IMR-90 (cell line): ENCODE measurements around the gene ADARB2. TPM values are rescaled to one million over a fixed set of nuclear protein-coding genes. Genes with fewer than 3 reads are reported as not detected.

Experiments
- ATAC-seq: fragments of 200-7000 bp; cut with Tn5 transposase; 2 replicates; pipeline ENCODE4 v1.9.1; 2020; ENCODE audit warnings: low read depth, mild to moderate bottlenecking, moderate library complexity
- BruUV-seq: library from RNA; stranded (reverse); fragments of 400-500 nt; replicated peaks from 2 replicates; lab custom pipeline; 2021; lab: Mats Ljungman, UMichigan
- CTCF ChIA-PET: fragments of 300-600 bp; formaldehyde crosslinking; extraction: SDS; loops from one replicate; lab custom pipeline; 2021; ENCODE audit warnings: antibody characterized with exemption; lab: Yijun Ruan, JAX
- POLR2A ChIA-PET: fragments of 300-600 bp; sonication (Branson Sonifier 250); formaldehyde crosslinking; loops from one replicate; lab custom pipeline; 2022; ENCODE audit warnings: antibody characterized with exemption; ENCODE audit not compliant: unreplicated experiment; lab: Charles Lee
- DNase-seq: peaks from one replicate; pipeline ENCODE4 v3.0.0; 2013
- H2AFZ ChIP-seq: replicated peaks from 2 replicates; pipeline ENCODE3; 2013; ENCODE audit warnings: low read length, mild to moderate bottlenecking; ENCODE audit not compliant: poor library complexity
- H2AK5ac ChIP-seq: 2 replicates; pipeline ENCODE4 v1.6.1; 2013; ENCODE audit warnings: low read depth, low read length, inconsistent platforms
- H2AK9ac ChIP-seq: replicated peaks from 2 replicates; pipeline ENCODE3; 2013; ENCODE audit warnings: mild to moderate bottlenecking, low read depth, low read length, moderate library complexity; ENCODE audit not compliant: poor library complexity
- H2BK120ac ChIP-seq: 2 replicates; pipeline ENCODE4 v1.6.1; 2013; ENCODE audit warnings: low read depth, low read length, inconsistent platforms
- H2BK15ac ChIP-seq: 3 replicates; pipeline ENCODE4 v1.6.1; 2013; ENCODE audit warnings: low read depth, low read length, inconsistent platforms
- H2BK20ac ChIP-seq: 2 replicates; pipeline ENCODE4 v1.6.1; 2013; ENCODE audit warnings: low read depth, mild to moderate bottlenecking, inconsistent platforms, low read length, moderate library complexity
- H2BK5ac ChIP-seq: 2 replicates; pipeline ENCODE4 v1.6.1; 2013; ENCODE audit warnings: mild to moderate bottlenecking, low read depth, low read length, inconsistent platforms; ENCODE audit not compliant: poor library complexity, severe bottlenecking
- H3K14ac ChIP-seq: replicated peaks from 2 replicates; pipeline ENCODE4 v1.6.1; 2013; ENCODE audit warnings: low read depth, low read length, inconsistent platforms
- H3K18ac ChIP-seq: 2 replicates; pipeline ENCODE4 v1.6.1; 2013; ENCODE audit warnings: low read depth, low read length, control low read depth
- H3K23ac ChIP-seq: 2 replicates; pipeline ENCODE4 v1.6.1; 2013; ENCODE audit warnings: low read depth, low read length, inconsistent platforms
- H3K27ac ChIP-seq: 2 replicates; pipeline ENCODE4 v1.5.1; 2013; ENCODE audit warnings: mild to moderate bottlenecking, control low read depth, low read length; ENCODE audit not compliant: insufficient read depth
- H3K27me3 ChIP-seq: 2 replicates; pipeline ENCODE4 v1.6.1; 2013; ENCODE audit warnings: low read length; ENCODE audit not compliant: control insufficient read depth, insufficient read depth
- H3K36me3 ChIP-seq: 2 replicates; pipeline ENCODE4 v1.6.1; 2013; ENCODE audit warnings: low read length, mixed read lengths; ENCODE audit not compliant: control insufficient read depth, insufficient read depth
- H3K4ac ChIP-seq: 2 replicates; pipeline ENCODE4 v1.6.1; 2013; ENCODE audit warnings: low read depth, low read length, inconsistent platforms
- H3K4me1 ChIP-seq: 2 replicates; pipeline ENCODE4 v1.6.1; 2013; ENCODE audit warnings: low read length, mixed read lengths; ENCODE audit not compliant: control insufficient read depth, insufficient read depth
- H3K4me2 ChIP-seq: 2 replicates; pipeline ENCODE4 v1.6.1; 2013; ENCODE audit warnings: low read depth, mild to moderate bottlenecking, control low read depth, low read length, moderate library complexity
- H3K4me3 ChIP-seq: 2 replicates; pipeline ENCODE4 v1.5.1; 2013; ENCODE audit warnings: low read depth, mild to moderate bottlenecking, control low read depth, low read length, moderate library complexity; ENCODE audit not compliant: insufficient read depth
- H3K56ac ChIP-seq: 2 replicates; pipeline ENCODE4 v1.6.1; 2013; ENCODE audit warnings: low read length, inconsistent platforms; ENCODE audit not compliant: insufficient read depth; ENCODE audit errors: extremely low read depth
- H3K79me1 ChIP-seq, 2 experiments: 2 replicates each; pipeline ENCODE4 v1.6.1; 2013; ENCODE audit warnings: low read length in 2 of 2, inconsistent platforms in 1 of 2, low read depth in 1 of 2
- H3K9ac ChIP-seq: 2 replicates; pipeline ENCODE4 v1.6.1; 2013; ENCODE audit warnings: low read depth, low read length, control low read depth
- H3K9me1 ChIP-seq: 2 replicates; pipeline ENCODE4 v1.6.1; 2013; ENCODE audit warnings: low read length, inconsistent platforms; ENCODE audit not compliant: insufficient read depth
- H3K9me3 ChIP-seq: 2 replicates; pipeline ENCODE4 v1.6.1; 2013; ENCODE audit warnings: low read length; ENCODE audit not compliant: control insufficient read depth, insufficient read depth
- H4K20me1 ChIP-seq: 2 replicates; pipeline ENCODE4 v1.6.1; 2013; ENCODE audit warnings: low read length, inconsistent platforms; ENCODE audit not compliant: insufficient read depth
- H4K5ac ChIP-seq: 2 replicates; pipeline ENCODE4 v1.6.1; 2013; ENCODE audit warnings: mild to moderate bottlenecking, low read depth, low read length, control low read depth
- H4K8ac ChIP-seq, 2 experiments: 2 replicates each; pipeline ENCODE4 v1.6.1; 2013; ENCODE audit warnings: low read depth in 2 of 2, low read length in 2 of 2, control low read depth in 1 of 2, inconsistent platforms in 1 of 2
- H4K91ac ChIP-seq: 2 replicates; pipeline ENCODE4 v1.6.1; 2013; ENCODE audit warnings: low read depth, low read length, inconsistent platforms; ENCODE audit not compliant: insufficient read depth
- RCOR1 ChIP-seq: IDR thresholded peaks from 2 replicates; pipeline ENCODE4 v1.6.1; 2012; ENCODE audit warnings: mild to moderate bottlenecking, low read length, improper control_type of control experiment; ENCODE audit not compliant: insufficient replicate concordance
- WGBS, 2 experiments: methylation state at CpG; one replicate each; pipeline versions ENCODE4 v1.1.5 to v1.1.7; 2013; ENCODE audit warnings: missing lambda C conversion rate in 2 of 2; ENCODE audit not compliant: insufficient read length in 1 of 2; ENCODE audit errors: extremely low coverage in 2 of 2; 5-methylcytosine and 5-hydroxymethylcytosine counted together
- dilution Hi-C: fragments of 300-500 bp; cut with HindIII; formaldehyde crosslinking; loops from one replicate; pipeline ENCODE4 v1.14.3; 2018; ENCODE audit warnings: low sequenced_read_pairs; ENCODE audit not compliant: unreplicated experiment
- in situ Hi-C: fragments of 300-500 bp; cut with MboI; formaldehyde crosslinking; loops from 3 replicates; pipeline ENCODE4 v1.14.3; 2019; ENCODE audit warnings: low sequenced_read_pairs, inconsistent platforms, mixed read lengths
- intact Hi-C: fragments of 100-400 bp; cut with micrococcal nuclease; formaldehyde crosslinking; loops from 2 replicates; pipeline ENCODE4 v1.10.0; 2022
- polyA plus RNA-seq, 3 experiments: library from polyadenylated mRNA; depleted of rRNA; stranded (reverse); fragments of >200 nt; gene quantifications; 2 replicates each; pipeline ENCODE4 v1.2.3, GENCODE V29; 2012; ENCODE audit warnings: low replicate concordance in 1 of 3
- total RNA-seq: library from RNA; depleted of rRNA; stranded (reverse); fragments of >200 nt; gene quantifications from 2 replicates; pipeline ENCODE4 v1.2.3, GENCODE V29; 2012

The ADARB2 gene
- total and polyA plus RNA-seq, 2 of the 4 experiments (the other 2 are of a cell fraction), result not detected

- Histone ChIP-seq H3K4me2 (no peak overlapping the region), H3K27ac (no peak overlapping the region), H3K9me3 (peaks cover 16% of the 10 kb centered on the region), H4K20me1 (no peaks in the 10 kb centered on the region), H2BK20ac (no peak overlapping the region), H4K5ac (no peak overlapping the region), H3K23ac (no peak overlapping the region), H3K9me1 (no peaks in the 10 kb centered on the region), H3K4me1 (no peaks in the 10 kb centered on the region), H2AK9ac (no peak overlapping the region), H3K79me1 (no peaks in the 10 kb centered on the region), H3K18ac (no peak overlapping the region), H2AK5ac (no peak overlapping the region), H3K56ac (no peak overlapping the region), H3K27me3 (no peaks in the 10 kb centered on the region), H3K36me3 (no peaks in the 10 kb centered on the region), H4K91ac (no peak overlapping the region), H2BK15ac (no peak overlapping the region), H3K9ac (no peak overlapping the region), H3K4me3 (no peak overlapping the region), H4K8ac (no peak overlapping the region), H2BK120ac (no peak overlapping the region), H3K14ac (no peak overlapping the region), H2BK5ac (no peak overlapping the region), H3K4ac (no peak overlapping the region), H2AFZ (no peak overlapping the region)
- 82 to 100% methylated on average over 5 of the region's 5 CpGs for WGBS, 2 experiments
- in situ Hi-C loops, result no loop called here
- no peak for DNase-seq
- ChIA-PET CTCF (no interaction called here), POLR2A (no interaction called here)
- ATAC-seq, result no peak
- TF ChIP-seq RCOR1, result no peak
- dilution Hi-C loops, result no loop called here
- BruUV-seq, result no TSS peak
- intact Hi-C loops, result no loop called here
Measured at GRCh38 chr10:1498746-1499358, 238.5 kb downstream of the ADARB2 start.
